Superior temporal gyrus (tissue), 1 donor: ENCODE results near the gene GRIN3B.
"Not testable (repeated sequence)": the region's sequence is repeated elsewhere in the genome, so short reads cannot be mapped to it uniquely, and the experiment has no call there.

Experiments used
- DNase-seq: peaks from one replicate; pipeline ENCODE4 v3.0.0-alpha.2; 2016; ENCODE audit errors: extremely low spot score

GRIN3B gene

GRCh38 chr19:1000095-1000494, at the start of gene GRIN3B:
GRIN3B (plus strand) TSS chr19:1000419; CDS start chr19:1000438, 19 bp downstream.
- no peak for DNase-seq

- no peak for DNase-seq
Observed at GRCh38 chr19:952049-952679, 48.1 kb upstream of the GRIN3B start.

- no peak for DNase-seq
Observed at GRCh38 chr19:952680-953444, 47.4 kb upstream of the GRIN3B start.

GRCh38 chr19:953445-954271, 46.6 kb upstream of the GRIN3B start:
- no peak for DNase-seq

- no peak for DNase-seq
Observed at GRCh38 chr19:954272-954671, 45.9 kb upstream of the GRIN3B start.

- no peak for DNase-seq
Observed at GRCh38 chr19:954672-955494, 45.3 kb upstream of the GRIN3B start.

GRCh38 chr19:955803-956765, 44.1 kb upstream of the GRIN3B start:
- DNase-seq = no peak

GRCh38 chr19:956766-957440, 43.3 kb upstream of the GRIN3B start:
- DNase-seq = no peak

- not testable (repeated sequence) for DNase-seq
Observed at GRCh38 chr19:957578-957977, 42.6 kb upstream of the GRIN3B start.

GRCh38 chr19:958967-959855, 41.0 kb upstream of the GRIN3B start:
- DNase-seq = peak; percentile 10

- no peak for DNase-seq
Observed at GRCh38 chr19:960020-960419, 40.2 kb upstream of the GRIN3B start.

GRCh38 chr19:960601-960938, 39.6 kb upstream of the GRIN3B start:
- DNase-seq = no peak

- no peak for DNase-seq
Observed at GRCh38 chr19:961866-962620, 38.2 kb upstream of the GRIN3B start.

GRCh38 chr19:962683-963400, 37.4 kb upstream of the GRIN3B start:
- no peak for DNase-seq

- no peak for DNase-seq
Observed at GRCh38 chr19:963486-963951, 36.7 kb upstream of the GRIN3B start.

- no peak for DNase-seq
Observed at GRCh38 chr19:964116-964520, 36.1 kb upstream of the GRIN3B start.
